ENCODE results near the gene ANKS1B. TPM values are rescaled to one million over a fixed set of nuclear protein-coding genes. Genes with fewer than 3 reads are reported as not detected.

The ANKS1B gene
- total RNA-seq, 1 donor from 2014 or later: 8.2 TPM

DNA sequence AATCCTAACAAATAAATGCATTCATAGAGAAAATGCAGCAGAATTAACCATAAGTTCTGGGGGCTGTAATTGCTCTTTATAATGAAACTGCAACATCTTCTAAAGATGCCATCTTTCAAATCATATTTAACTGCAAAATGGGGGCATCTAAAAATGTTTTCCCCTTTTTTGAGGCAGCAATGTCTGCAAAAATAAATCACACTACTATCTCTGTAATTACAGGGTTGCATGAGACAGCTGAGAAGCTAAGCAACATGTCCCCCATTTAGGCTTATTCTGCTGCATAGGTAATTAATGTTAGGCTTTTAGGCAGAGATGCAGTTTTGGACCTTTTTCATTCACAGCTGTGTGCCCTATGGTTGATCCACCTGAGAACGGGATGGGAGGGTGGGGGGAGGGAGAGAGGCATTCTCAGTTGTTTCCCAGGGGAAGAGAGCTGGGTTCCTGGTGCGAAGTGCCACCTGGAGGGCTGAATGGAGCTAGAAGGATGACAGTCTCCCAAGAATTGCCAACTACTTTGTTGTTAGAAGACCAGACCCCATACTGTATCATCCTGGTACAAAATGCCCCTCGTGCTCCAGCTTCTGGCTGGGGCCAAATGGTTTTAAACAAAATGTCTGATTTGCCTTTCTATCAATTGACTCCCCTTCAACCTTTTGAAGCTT, 1185.5 kb downstream of the ANKS1B start:
- Histone ChIP-seq H3K36me3 (no peaks in the 10 kb centered on the region), H3K4me3 (no peak overlapping the region), H3K4me1 (no peaks in the 10 kb centered on the region), H3K9me3 (no peaks in the 10 kb centered on the region), H3K27me3 (no peaks in the 10 kb centered on the region), H3K27ac (no peak overlapping the region)
- no peak for DNase-seq (ENCODE audit: low spot score in 2 of 2)
- TF ChIP-seq, protein P1, sequence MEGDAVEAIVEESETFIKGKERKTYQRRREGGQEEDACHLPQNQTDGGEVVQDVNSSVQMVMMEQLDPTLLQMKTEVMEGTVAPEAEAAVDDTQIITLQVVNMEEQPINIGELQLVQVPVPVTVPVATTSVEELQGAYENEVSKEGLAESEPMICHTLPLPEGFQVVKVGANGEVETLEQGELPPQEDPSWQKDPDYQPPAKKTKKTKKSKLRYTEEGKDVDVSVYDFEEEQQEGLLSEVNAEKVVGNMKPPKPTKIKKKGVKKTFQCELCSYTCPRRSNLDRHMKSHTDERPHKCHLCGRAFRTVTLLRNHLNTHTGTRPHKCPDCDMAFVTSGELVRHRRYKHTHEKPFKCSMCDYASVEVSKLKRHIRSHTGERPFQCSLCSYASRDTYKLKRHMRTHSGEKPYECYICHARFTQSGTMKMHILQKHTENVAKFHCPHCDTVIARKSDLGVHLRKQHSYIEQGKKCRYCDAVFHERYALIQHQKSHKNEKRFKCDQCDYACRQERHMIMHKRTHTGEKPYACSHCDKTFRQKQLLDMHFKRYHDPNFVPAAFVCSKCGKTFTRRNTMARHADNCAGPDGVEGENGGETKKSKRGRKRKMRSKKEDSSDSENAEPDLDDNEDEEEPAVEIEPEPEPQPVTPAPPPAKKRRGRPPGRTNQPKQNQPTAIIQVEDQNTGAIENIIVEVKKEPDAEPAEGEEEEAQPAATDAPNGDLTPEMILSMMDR (IDR thresholded peaks at IDR 0.05): no peak
- intact Hi-C loops (cut with DNase I): no loop called here

DNA sequence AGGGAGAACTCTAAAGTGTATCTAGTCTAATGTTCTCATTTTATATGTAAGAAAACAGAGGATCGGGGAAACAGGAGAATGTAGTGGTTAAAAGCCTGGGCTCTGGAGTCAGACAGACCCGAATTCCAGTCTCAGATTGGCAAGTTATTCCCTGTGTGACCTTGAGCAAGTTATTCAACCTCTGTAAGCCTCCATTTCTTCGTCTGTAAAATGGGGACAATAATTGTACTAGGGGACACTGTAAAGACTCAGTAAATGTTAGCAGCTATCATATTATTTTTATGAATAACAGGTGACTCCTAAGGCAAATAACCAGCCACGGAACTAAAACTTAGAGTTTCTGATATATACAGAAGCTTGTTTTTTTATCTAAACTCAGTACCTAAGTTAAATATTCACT, 1187.5 kb downstream of the ANKS1B start:
- no peak overlapping the region for H3K27ac ChIP-seq
- DNase-seq (ENCODE audit: low spot score in 2 of 2): no peak
- H3K4me1 ChIP-seq: no peaks in the 10 kb centered on the region
- H3K36me3 ChIP-seq: no peaks in the 10 kb centered on the region
- H3K9me3 ChIP-seq: no peaks in the 10 kb centered on the region
- intact Hi-C loops (cut with DNase I): no loop called here
- no peaks in the 10 kb centered on the region for H3K27me3 ChIP-seq
- H3K4me3 ChIP-seq: no peak overlapping the region
- TF ChIP-seq, protein P1 (IDR thresholded peaks at IDR 0.05): no peak

DNA sequence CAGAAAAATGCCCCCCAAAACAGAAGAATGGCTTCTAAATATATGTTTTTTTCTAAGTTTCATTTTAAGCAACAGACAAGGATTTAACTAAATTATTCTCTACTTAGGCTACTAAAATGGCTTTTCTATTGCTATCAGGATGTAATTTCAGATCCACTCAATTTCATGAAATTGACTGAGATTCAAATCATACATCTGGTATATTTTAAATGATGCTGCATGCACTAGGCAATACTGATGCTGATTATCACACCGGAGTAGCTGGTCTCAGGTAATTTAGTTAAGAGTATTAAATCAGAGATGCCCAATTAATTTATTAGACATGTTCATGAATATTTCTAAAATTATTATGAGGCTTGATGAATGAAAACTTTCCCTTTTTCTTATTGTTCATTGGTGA, 1188.0 kb downstream of the ANKS1B start:
- Histone ChIP-seq H3K27me3 (no peaks in the 10 kb centered on the region), H3K4me1 (no peaks in the 10 kb centered on the region), H3K36me3 (no peaks in the 10 kb centered on the region), H3K4me3 (no peak overlapping the region), H3K27ac (no peak overlapping the region), H3K9me3 (no peaks in the 10 kb centered on the region)
- intact Hi-C loops (cut with DNase I): no loop called here
- DNase-seq (ENCODE audit: low spot score in 2 of 2): no peak
- TF ChIP-seq, protein P1 (IDR thresholded peaks at IDR 0.05): no peak

GRCh38 chr12:98793121-98793520, 1191.6 kb downstream of the ANKS1B start:
- TF ChIP-seq, protein P1 (IDR thresholded peaks at IDR 0.05): no peak
- Histone ChIP-seq H3K4me3 (no peak overlapping the region), H3K27ac (no peak overlapping the region), H3K4me1 (no peaks in the 10 kb centered on the region), H3K27me3 (no peaks in the 10 kb centered on the region), H3K36me3 (no peaks in the 10 kb centered on the region), H3K9me3 (no peaks in the 10 kb centered on the region)
- DNase-seq (ENCODE audit: low spot score in 2 of 2): no peak
- intact Hi-C loops (cut with DNase I): no loop called here

- Histone ChIP-seq H3K4me1 (no peaks in the 10 kb centered on the region), H3K36me3 (no peaks in the 10 kb centered on the region), H3K4me3 (no peak overlapping the region), H3K27me3 (no peaks in the 10 kb centered on the region), H3K9me3 (no peaks in the 10 kb centered on the region), H3K27ac (no peak overlapping the region)
- TF ChIP-seq, protein P1 (IDR thresholded peaks at IDR 0.05): no peak
- intact Hi-C loops (cut with DNase I): no loop called here
- no peak for DNase-seq (ENCODE audit: low spot score in 2 of 2)
Measured at GRCh38 chr12:98791406-98791805, 1193.3 kb downstream of the ANKS1B start.

DNA sequence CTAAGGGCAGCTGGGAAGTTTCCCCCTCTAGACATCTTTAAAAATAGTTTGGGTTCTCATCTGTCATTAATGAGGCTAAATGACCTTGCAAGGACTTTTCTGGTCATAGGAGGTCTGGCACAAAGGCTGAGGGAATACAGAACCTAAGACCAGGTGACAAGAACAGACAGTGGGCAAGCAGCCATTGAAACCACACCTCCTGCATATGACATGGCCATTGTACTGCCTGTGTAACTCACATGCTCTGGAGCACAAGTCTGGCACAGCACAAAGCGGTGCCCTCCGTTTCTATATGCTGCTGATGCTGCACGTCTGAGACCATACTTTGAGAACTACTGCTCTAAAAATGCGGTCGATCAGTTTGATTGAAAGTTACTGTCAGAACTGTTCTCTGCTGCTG, 1196.3 kb downstream of the ANKS1B start:
- H3K27ac ChIP-seq: no peak overlapping the region
- intact Hi-C loops (cut with DNase I): no loop called here
- no peaks in the 10 kb centered on the region for H3K27me3 ChIP-seq
- H3K4me3 ChIP-seq: no peak overlapping the region
- H3K36me3 ChIP-seq: no peaks in the 10 kb centered on the region
- TF ChIP-seq, protein P1 (IDR thresholded peaks at IDR 0.05): no peak
- no peaks in the 10 kb centered on the region for H3K9me3 ChIP-seq
- DNase-seq (ENCODE audit: low spot score in 2 of 2): no peak
- no peaks in the 10 kb centered on the region for H3K4me1 ChIP-seq
